Natural killer cell (primary cell): ENCODE results near the gene DMC1. TPM values are rescaled to one million over a fixed set of nuclear protein-coding genes. Genes with fewer than 3 reads are reported as not detected.

Source experiments
- ATAC-seq, 3 donors: fragments of 150-1000 bp in 2 of 3; fragments of 200-7000 bp in 1 of 3; cut with Tn5 transposase; 1 replicate in 1 of 3; 2 replicates in 2 of 3; pipeline ENCODE4 v1.10.0; 2021; ENCODE audit warnings: mild to moderate bottlenecking in 2 of 3, moderate library complexity in 2 of 3
- DNase-seq, 2 donors: peaks; one replicate each; pipeline versions ENCODE4 v3.0.0 to v3.0.0-alpha.2; 2013 to 2021; ENCODE audit warnings: mixed read lengths in 1 of 2
- H3K27ac ChIP-seq: one replicate; pipeline ENCODE4 v1.5.1; 2013; ENCODE audit warnings: mild to moderate bottlenecking, low read length
- H3K27me3 ChIP-seq: one replicate; pipeline ENCODE4 v1.6.1; 2013; ENCODE audit warnings: low read length; ENCODE audit not compliant: control insufficient read depth, insufficient read depth
- H3K36me3 ChIP-seq: one replicate; pipeline ENCODE4 v1.6.1; 2013; ENCODE audit warnings: low read length; ENCODE audit not compliant: control insufficient read depth, insufficient read depth
- H3K4me1 ChIP-seq: one replicate; pipeline ENCODE4 v1.6.1; 2013; ENCODE audit warnings: low read length; ENCODE audit not compliant: control insufficient read depth, insufficient read depth
- H3K4me3 ChIP-seq: one replicate; pipeline ENCODE4 v1.5.1; 2013; ENCODE audit warnings: low read length
- H3K9me3 ChIP-seq: one replicate; pipeline ENCODE4 v1.6.1; 2013; ENCODE audit warnings: low read length; ENCODE audit not compliant: control insufficient read depth, insufficient read depth
- H3K27ac Mint-ChIP-seq, 2 donors: one replicate each; pipeline ENCODE4 v1.8.0; 2022; ENCODE audit warnings: mild to moderate bottlenecking in 2 of 2, mixed read lengths in 2 of 2, moderate library complexity in 1 of 2
- H3K27me3 Mint-ChIP-seq, 2 donors: one replicate each; pipeline ENCODE4 v1.8.0; 2022; ENCODE audit warnings: low read depth in 2 of 2, mixed read lengths in 2 of 2
- H3K36me3 Mint-ChIP-seq: one replicate; pipeline ENCODE4 v1.8.0; 2022; ENCODE audit warnings: mixed read lengths
- H3K4me1 Mint-ChIP-seq, 2 donors: one replicate each; pipeline ENCODE4 v1.8.0; 2022; ENCODE audit warnings: mixed read lengths in 2 of 2
- H3K4me3 Mint-ChIP-seq: one replicate; pipeline ENCODE4 v1.8.0; 2022; ENCODE audit warnings: mild to moderate bottlenecking, moderate library complexity, mixed read lengths
- H3K9me3 Mint-ChIP-seq, 2 donors: one replicate each; pipeline ENCODE4 v1.8.0; 2022; ENCODE audit warnings: mixed read lengths in 2 of 2
- CTCF ChIP-seq: fragments of 200-600 bp; IDR thresholded peaks from one replicate; pipeline ENCODE4 v1.8.0; 2022; ENCODE audit warnings: antibody characterized with exemption
- WGBS: methylation state at CpG from one replicate; pipeline ENCODE4 v1.1.7; 2013; ENCODE audit warnings: missing lambda C conversion rate; ENCODE audit not compliant: insufficient coverage; 5-methylcytosine and 5-hydroxymethylcytosine counted together
- intact Hi-C: fragments of 100-400 bp; cut with micrococcal nuclease; formaldehyde crosslinking; loops from one replicate; pipeline ENCODE4 v1.14.2; 2022
- total RNA-seq, 4 donors: library from RNA; stranded (reverse); fragments of 120-200 nt in 1 of 4; gene quantifications; one replicate each; pipeline versions ENCODE4 v1.2.3 to v1.2.4, GENCODE V29; 2013 to 2022

The DMC1 gene
- total RNA-seq, 3 donors from 2014 or later (not counting 1 experiment from before 2014, with no cell fraction given) = 0.31 to 1.7 (median 0.63) TPM

- Mint-ChIP-seq H3K9me3 (no peaks in the 10 kb centered on the region), H3K27me3 (peaks cover 5 to 11% of the 10 kb centered on the region in 2 donors), H3K36me3 (no peaks in the 10 kb centered on the region), H3K27ac (no peak overlapping the region), H3K4me3 (no peak overlapping the region), H3K4me1 (no peaks in the 10 kb centered on the region)
- Histone ChIP-seq H3K27me3 (no peaks in the 10 kb centered on the region), H3K27ac (no peak overlapping the region), H3K9me3 (no peaks in the 10 kb centered on the region), H3K4me3 (no peak overlapping the region), H3K36me3 (no peaks in the 10 kb centered on the region), H3K4me1 (no peaks in the 10 kb centered on the region)
- no peak for DNase-seq
- TF ChIP-seq CTCF = no peak
- intact Hi-C loops = no loop called here
- WGBS = 93% methylated on average over 5 of the region's 5 CpGs
- no peak for ATAC-seq
Measured at GRCh38 chr22:38611559-38611958, 41.6 kb upstream of the DMC1 start.

GRCh38 chr22:38610234-38610633 lies 40.3 kb upstream of the DMC1 start:
- Mint-ChIP-seq H3K27me3 (peaks cover 5 to 7% of the 10 kb centered on the region in 2 donors), H3K36me3 (no peaks in the 10 kb centered on the region), H3K9me3 (no peaks in the 10 kb centered on the region), H3K4me1 (no peaks in the 10 kb centered on the region), H3K27ac (no peak overlapping the region), H3K4me3 (no peak overlapping the region)
- ATAC-seq (no peak), DNase-seq (no peak)
- no peaks in the 10 kb centered on the region for H3K9me3 ChIP-seq
- no peak overlapping the region for H3K27ac ChIP-seq
- H3K4me1 ChIP-seq = no peaks in the 10 kb centered on the region
- no peaks in the 10 kb centered on the region for H3K27me3 ChIP-seq
- no peaks in the 10 kb centered on the region for H3K36me3 ChIP-seq
- 91% methylated on average over 5 of the region's 5 CpGs for WGBS
- intact Hi-C loops = no loop called here
- TF ChIP-seq CTCF = no peak
- H3K4me3 ChIP-seq = no peak overlapping the region

GRCh38 chr22:38608992-38609750 lies 39.2 kb upstream of the DMC1 start:
- H3K9me3 ChIP-seq = no peaks in the 10 kb centered on the region
- no peaks in the 10 kb centered on the region for H3K36me3 ChIP-seq
- intact Hi-C loops = no loop called here
- no peak for DNase-seq
- H3K9me3 Mint-ChIP-seq = no peaks in the 10 kb centered on the region
- no peaks in the 10 kb centered on the region for H3K27me3 ChIP-seq
- no peaks in the 10 kb centered on the region for H3K4me1 Mint-ChIP-seq
- TF ChIP-seq CTCF = no peak
- no peak for ATAC-seq
- H3K36me3 Mint-ChIP-seq = no peaks in the 10 kb centered on the region
- no peak overlapping the region for H3K27ac ChIP-seq
- no peak overlapping the region for H3K27ac Mint-ChIP-seq
- peaks cover 0 to 4% of the 10 kb centered on the region in 2 donors for H3K27me3 Mint-ChIP-seq
- WGBS = 93% methylated on average over 12 of the region's 13 CpGs
- H3K4me3 ChIP-seq = no peak overlapping the region
- no peak overlapping the region for H3K4me3 Mint-ChIP-seq
- H3K4me1 ChIP-seq = no peaks in the 10 kb centered on the region

- H3K4me3 ChIP-seq = no peak overlapping the region
- H3K36me3 Mint-ChIP-seq = no peaks in the 10 kb centered on the region
- TF ChIP-seq CTCF = no peak
- H3K36me3 ChIP-seq = no peaks in the 10 kb centered on the region
- 83% methylated on average over 3 of the region's 3 CpGs for WGBS
- H3K4me1 Mint-ChIP-seq = no peaks in the 10 kb centered on the region
- no peak overlapping the region for H3K27ac Mint-ChIP-seq
- no peak overlapping the region for H3K4me3 Mint-ChIP-seq
- no peaks in the 10 kb centered on the region for H3K9me3 ChIP-seq
- no peaks in the 10 kb centered on the region for H3K27me3 ChIP-seq
- peaks cover 0 to 4% of the 10 kb centered on the region in 2 donors for H3K27me3 Mint-ChIP-seq
- no peak overlapping the region for H3K27ac ChIP-seq
- no peak for ATAC-seq
- no peaks in the 10 kb centered on the region for H3K9me3 Mint-ChIP-seq
- H3K4me1 ChIP-seq = no peaks in the 10 kb centered on the region
- intact Hi-C loops = no loop called here
- DNase-seq = no peak
Measured at GRCh38 chr22:38607680-38608079, 37.7 kb upstream of the DMC1 start.
